Pulmonary artery endothelial cell (primary cell): ENCODE results near the gene BLZF1. TPM values are rescaled to one million over a fixed set of nuclear protein-coding genes. Genes with fewer than 3 reads are reported as not detected.
"Not testable (repeated sequence)": the region's sequence is repeated elsewhere in the genome, so short reads cannot be mapped to it uniquely, and the experiment has no call there.

Source experiments
- DNase-seq: peaks from one replicate; pipeline ENCODE4 v3.0.0-alpha.2; 2011; ENCODE audit warnings: low read depth, low spot score
- total RNA-seq: library from RNA; depleted of rRNA; stranded (reverse); fragments of >200 nt; gene quantifications from 2 replicates; pipeline ENCODE4 v1.2.3, GENCODE V29; 2014

Gene BLZF1
- total RNA-seq: 21.2 and 27.1 TPM in 2 replicates

GRCh38 chr1:169367686-169368405, at the start of gene BLZF1, which contains the start of gene NME7:
BLZF1 (plus strand) TSS chr1:169368195; CDS start chr1:169369523, 1,328 bp downstream.
NME7 (minus strand) TSS chr1:169367797; CDS start chr1:169367710, 87 bp downstream.
- peak; percentile 93 for DNase-seq

DNA sequence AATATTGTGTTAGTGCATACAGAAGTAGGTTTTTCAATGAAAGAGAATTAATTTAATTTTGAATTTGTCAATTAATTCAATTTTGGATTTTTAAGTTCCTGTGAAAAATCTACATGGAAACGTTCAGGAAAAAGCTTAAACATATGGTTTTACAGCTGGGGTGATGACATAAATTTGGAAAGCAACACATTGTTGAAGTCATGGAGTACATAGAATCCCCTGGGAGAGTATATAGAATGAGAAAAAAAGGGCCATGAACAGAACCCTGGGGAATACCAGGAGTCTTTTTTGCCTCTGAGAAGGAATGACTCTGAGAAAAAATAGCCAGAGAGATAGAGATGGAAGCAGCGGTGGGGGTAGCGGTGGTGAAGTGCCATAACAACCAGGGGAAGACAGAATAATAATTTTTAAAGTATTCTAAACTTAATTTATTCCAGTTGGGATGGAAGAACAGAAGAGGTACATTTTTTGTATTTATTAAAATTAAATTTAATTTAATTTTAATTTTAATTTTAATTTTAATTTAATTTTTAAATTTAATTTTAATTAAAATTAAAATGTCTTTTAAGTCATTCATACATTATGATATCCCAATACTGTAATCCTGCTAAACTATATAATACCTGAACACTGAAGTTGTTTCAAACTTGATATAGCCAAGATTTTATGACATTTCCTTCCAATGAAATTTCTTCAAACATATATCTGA, 49.3 kb upstream of the BLZF1 start:
- DNase-seq: no peak

DNA sequence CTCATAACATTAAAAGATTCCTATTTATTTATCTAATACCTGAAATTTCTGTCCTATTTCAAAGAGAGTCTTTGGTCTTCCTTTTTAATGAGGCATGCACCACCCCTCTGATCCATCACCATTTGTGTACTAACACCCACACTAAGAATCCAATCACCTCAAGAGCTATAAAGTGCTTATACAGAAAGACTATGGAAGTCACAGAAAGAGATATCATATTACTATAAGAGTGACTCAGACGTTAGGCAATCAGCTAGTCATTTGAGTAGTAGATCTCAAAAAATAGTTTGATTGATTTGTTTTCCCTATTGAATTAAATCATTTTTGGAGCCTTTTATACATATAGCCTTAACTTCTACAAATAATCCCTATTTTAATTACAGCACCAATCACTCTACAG, 46.5 kb upstream of the BLZF1 start:
- no peak for DNase-seq

GRCh38 chr1:169322138-169322537, 45.9 kb upstream of the BLZF1 start:
- DNase-seq: no peak

- DNase-seq: no peak
Observed at GRCh38 chr1:169325117-169325516, 42.9 kb upstream of the BLZF1 start.

- DNase-seq: no peak
Observed at GRCh38 chr1:169326261-169326955, 41.6 kb upstream of the BLZF1 start.

DNA sequence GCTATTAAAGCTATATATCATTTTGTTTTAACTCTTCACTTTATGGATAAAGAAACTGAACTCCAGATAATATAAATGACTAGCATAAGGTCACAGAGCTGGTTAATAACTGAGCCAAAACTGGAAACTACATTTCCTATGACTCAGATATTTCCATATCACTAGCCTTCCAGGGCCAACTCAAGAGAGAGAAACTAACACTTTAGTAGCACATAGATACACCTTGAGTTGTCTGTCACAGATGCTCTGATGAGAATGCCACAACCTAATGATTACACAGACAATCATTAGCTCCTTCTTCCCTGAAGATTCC, 41.1 kb upstream of the BLZF1 start:
- peak; percentile 47 for DNase-seq

DNA sequence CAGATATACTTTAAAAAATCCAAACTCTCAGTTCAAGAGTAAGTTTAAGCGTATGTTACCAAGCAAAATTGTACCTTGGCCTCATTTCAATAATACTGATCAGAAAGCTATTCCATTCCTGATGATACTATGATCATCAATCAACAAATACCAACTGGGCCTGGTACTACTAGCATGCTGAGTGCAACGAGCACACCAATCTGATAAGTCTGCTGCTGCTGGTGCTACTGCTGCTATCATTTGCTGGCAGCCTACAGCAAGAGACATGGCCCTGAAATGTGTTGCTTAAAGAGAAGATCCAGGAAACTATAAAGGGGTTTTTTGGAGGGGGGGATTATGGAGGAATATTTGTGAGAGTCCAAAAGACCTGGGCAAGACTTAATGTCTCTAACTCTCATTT, 40.1 kb upstream of the BLZF1 start:
- no peak for DNase-seq

GRCh38 chr1:169329383-169329782, 38.6 kb upstream of the BLZF1 start:
- no peak for DNase-seq

- no peak for DNase-seq
Observed at GRCh38 chr1:169330927-169331326, 37.1 kb upstream of the BLZF1 start.

DNA sequence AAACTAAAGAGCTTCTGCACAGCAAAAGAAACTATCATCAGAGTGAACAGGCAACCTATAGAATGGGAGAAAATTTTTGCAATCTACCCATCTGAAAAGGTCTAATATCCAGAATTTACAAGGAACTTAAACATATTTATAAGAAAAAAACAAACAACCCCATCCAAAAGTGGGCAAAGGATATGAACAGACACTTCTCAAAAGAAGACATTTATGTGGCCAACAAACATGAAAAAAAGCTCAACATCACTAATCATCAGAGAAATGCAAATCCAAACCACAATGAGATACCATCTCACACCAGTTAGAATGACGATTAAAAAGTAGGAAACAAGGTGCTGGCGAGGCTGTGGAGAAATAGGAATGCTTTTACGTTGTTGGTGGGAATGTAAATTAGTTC, 33.3 kb upstream of the BLZF1 start:
- DNase-seq: not testable (repeated sequence)

GRCh38 chr1:169336947-169337715, 30.9 kb upstream of the BLZF1 start:
- DNase-seq: not testable (repeated sequence)

GRCh38 chr1:169338617-169339016, 29.4 kb upstream of the BLZF1 start:
- no peak for DNase-seq

DNA sequence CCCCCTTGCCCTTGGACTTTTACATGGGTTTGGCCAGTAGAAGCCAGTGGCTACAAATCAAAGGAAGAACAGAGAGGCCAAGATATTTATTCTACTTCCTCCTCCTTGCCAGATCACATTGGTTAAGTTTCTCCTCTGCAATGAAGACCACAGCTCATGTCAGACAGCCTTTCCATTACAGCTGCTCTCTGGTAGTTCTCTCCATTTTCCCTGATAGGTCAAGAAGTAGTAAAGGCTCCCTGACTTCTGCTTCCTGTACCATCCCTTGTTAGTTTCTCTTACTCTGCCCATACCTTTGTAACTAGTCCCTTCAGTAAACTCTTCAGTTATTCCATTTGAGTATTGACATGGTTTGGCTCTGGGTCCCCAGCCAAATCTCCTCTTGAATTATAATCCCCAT, 28.2 kb upstream of the BLZF1 start:
- DNase-seq: no peak

GRCh38 chr1:169340882-169341281, 27.1 kb upstream of the BLZF1 start:
- DNase-seq: no peak

DNA sequence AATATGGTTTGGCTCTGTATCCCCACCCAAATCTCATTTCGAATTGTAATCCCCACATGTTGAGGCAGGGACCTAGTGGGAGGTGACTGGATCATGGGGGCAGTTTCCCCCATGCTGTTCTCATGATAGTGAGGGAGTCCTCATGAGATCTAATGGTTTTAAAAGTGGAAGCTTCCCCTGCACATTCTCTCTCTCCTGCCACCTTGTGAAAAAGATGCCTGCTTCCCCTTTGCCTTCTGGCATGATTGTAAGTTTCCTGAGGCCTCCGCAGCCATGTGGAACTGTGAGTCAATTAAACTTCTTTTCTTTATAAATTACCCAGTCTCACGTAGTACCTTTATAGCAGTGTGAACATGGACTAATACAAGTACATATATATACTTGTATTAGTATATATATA, 25.9 kb upstream of the BLZF1 start:
- DNase-seq: not testable (repeated sequence)

GRCh38 chr1:169345511-169345910, 22.5 kb upstream of the BLZF1 start:
- no peak for DNase-seq

DNA sequence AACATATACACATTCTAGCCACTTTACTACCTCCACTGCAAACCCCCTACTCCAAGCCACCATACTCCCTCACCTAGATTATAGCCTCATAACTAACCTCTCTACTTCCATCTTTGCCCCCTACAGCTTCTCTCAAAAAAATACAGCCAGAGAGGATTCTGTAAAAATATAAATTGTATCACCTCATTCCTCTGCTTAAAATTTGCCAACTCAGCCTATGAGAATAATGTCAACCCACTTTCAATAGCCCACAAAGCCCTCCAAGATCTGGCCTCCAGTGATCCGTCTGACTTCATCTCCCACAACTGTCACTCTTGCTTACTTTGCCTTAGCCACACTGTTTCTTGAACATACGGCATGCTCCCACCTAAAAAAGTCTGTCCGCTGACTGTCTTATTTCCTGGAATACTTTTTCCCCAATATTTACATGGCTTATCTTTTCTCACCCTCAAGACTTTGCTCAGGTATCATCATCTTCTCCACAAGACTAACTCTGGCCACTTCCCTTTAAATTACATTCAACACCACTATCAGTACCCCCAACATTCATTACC, 21.9 kb upstream of the BLZF1 start:
- no peak for DNase-seq

DNA sequence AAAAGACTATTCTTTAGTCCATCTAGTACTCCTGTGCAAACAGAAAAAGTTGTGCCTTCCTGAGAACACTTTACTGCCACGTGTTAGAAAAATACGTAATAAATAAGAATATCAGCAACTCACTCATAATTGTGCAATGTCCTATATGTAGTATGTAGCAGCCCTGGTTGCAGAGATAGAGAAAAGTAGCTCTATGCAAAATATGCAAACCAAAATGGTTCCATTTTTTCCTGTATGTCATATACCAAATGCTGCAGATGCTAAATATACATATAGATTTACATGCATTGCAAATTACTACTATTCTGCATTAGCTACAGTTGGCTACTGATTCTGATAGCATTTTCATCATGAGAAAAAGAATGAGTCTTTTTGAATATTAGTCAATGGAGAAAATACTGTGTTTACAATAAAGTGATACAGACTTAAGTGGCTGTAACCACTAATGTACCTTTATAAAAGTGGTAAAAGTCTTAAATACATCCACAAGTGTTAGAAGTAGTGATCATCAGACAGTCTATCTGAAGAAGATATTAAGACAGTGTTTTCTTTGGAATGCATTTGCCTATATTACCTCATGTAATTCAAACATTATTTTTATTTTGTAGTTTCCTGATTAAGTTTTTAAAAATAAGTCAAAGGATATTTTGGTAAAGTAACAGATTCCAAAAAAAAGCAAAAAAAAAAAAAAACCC, 20.2 kb upstream of the BLZF1 start:
- DNase-seq: no peak

- DNase-seq: peak; percentile 29
Observed at GRCh38 chr1:169348383-169349036, 19.5 kb upstream of the BLZF1 start.
